Neuronal stem cell (in vitro differentiated cells): ENCODE results near the gene BEX3.

Source experiments
- DNase-seq: peaks from one replicate; pipeline ENCODE4 v3.0.0-alpha.2; 2013; ENCODE audit warnings: low spot score
- H2AFZ ChIP-seq: one replicate; pipeline ENCODE4 v1.6.1; 2013; ENCODE audit warnings: mild to moderate bottlenecking, low read length, inconsistent platforms
- H2AK5ac ChIP-seq: 2 replicates; pipeline ENCODE4 v1.6.1; 2013; ENCODE audit warnings: low read depth, mild to moderate bottlenecking, inconsistent platforms, low read length, moderate library complexity, mixed read lengths
- H2BK120ac ChIP-seq: 2 replicates; pipeline ENCODE4 v1.6.1; 2013; ENCODE audit warnings: low read depth, mild to moderate bottlenecking, inconsistent platforms, low read length, moderate library complexity, mixed read lengths
- H2BK12ac ChIP-seq: one replicate; pipeline ENCODE4 v1.6.1; 2013; ENCODE audit warnings: low read length, inconsistent platforms
- H2BK15ac ChIP-seq: 2 replicates; pipeline ENCODE4 v1.6.1; 2013; ENCODE audit warnings: mild to moderate bottlenecking, low read length, inconsistent platforms, mixed read lengths
- H2BK5ac ChIP-seq: one replicate; pipeline ENCODE4 v1.6.1; 2013; ENCODE audit warnings: inconsistent platforms, mild to moderate bottlenecking, low read length, moderate library complexity
- H3K14ac ChIP-seq: one replicate; pipeline ENCODE4 v1.6.1; 2013; ENCODE audit warnings: low read length, inconsistent platforms
- H3K18ac ChIP-seq: 2 replicates; pipeline ENCODE4 v1.6.1; 2013; ENCODE audit warnings: low read length, inconsistent platforms
- H3K23ac ChIP-seq: 2 replicates; pipeline ENCODE4 v1.6.1; 2013; ENCODE audit warnings: low read depth, mild to moderate bottlenecking, mixed read lengths, low read length, inconsistent platforms; ENCODE audit not compliant: poor library complexity
- H3K27ac ChIP-seq: replicated peaks from 3 replicates; pipeline ENCODE4 v1.5.1; 2013; ENCODE audit warnings: low read length, inconsistent platforms
- H3K27me3 ChIP-seq, 3 experiments: 2 replicates each; pipeline ENCODE4 v1.6.1; 2013; ENCODE audit warnings: low read length in 3 of 3, mild to moderate bottlenecking in 2 of 3, inconsistent platforms in 1 of 3, low read depth in 1 of 3, mixed read lengths in 1 of 3, moderate library complexity in 1 of 3; ENCODE audit not compliant: control insufficient read depth in 3 of 3, insufficient read depth in 3 of 3
- H3K36me3 ChIP-seq, 2 donors: replicated peaks in 1 of 2; 2 replicates each; pipeline ENCODE4 v1.6.1; 2013; ENCODE audit warnings: low read length in 2 of 2; ENCODE audit not compliant: control insufficient read depth in 2 of 2, insufficient read depth in 2 of 2
- H3K4ac ChIP-seq: 2 replicates; pipeline ENCODE4 v1.6.1; 2013; ENCODE audit warnings: inconsistent platforms, mild to moderate bottlenecking, low read length, moderate library complexity
- H3K4me1 ChIP-seq, 2 donors: 1 replicate in 1 of 2; 2 replicates in 1 of 2; pipeline ENCODE4 v1.6.1; 2013; ENCODE audit warnings: low read length in 2 of 2, low read depth in 1 of 2; ENCODE audit not compliant: control insufficient read depth in 2 of 2, insufficient read depth in 1 of 2
- H3K4me2 ChIP-seq: one replicate; pipeline ENCODE4 v1.6.1; 2013; ENCODE audit warnings: mild to moderate bottlenecking, low read length, inconsistent platforms; ENCODE audit not compliant: insufficient read depth, poor library complexity, severe bottlenecking
- H3K4me3 ChIP-seq, 2 donors: 2 replicates each; pipeline ENCODE4 v1.5.1; 2013; ENCODE audit warnings: low read length in 2 of 2, mild to moderate bottlenecking in 2 of 2, inconsistent platforms in 1 of 2, moderate library complexity in 1 of 2
- H3K79me1 ChIP-seq: one replicate; pipeline ENCODE4 v1.6.1; 2013; ENCODE audit warnings: low read depth, mild to moderate bottlenecking, inconsistent platforms, low read length, moderate library complexity
- H3K9ac ChIP-seq: one replicate; pipeline ENCODE4 v1.6.1; 2013; ENCODE audit warnings: mild to moderate bottlenecking, low read depth, low read length, inconsistent platforms; ENCODE audit not compliant: poor library complexity
- H3K9me3 ChIP-seq, 2 donors: replicated peaks in 1 of 2; 2 replicates each; pipeline versions ENCODE3 to v1.6.1; 2013; ENCODE audit warnings: low read length in 2 of 2, mild to moderate bottlenecking in 2 of 2, inconsistent platforms in 1 of 2, low read depth in 1 of 2, mixed read lengths in 1 of 2, moderate library complexity in 1 of 2; ENCODE audit not compliant: control insufficient read depth in 2 of 2, insufficient read depth in 1 of 2
- H4K8ac ChIP-seq: one replicate; pipeline ENCODE4 v1.6.1; 2013; ENCODE audit warnings: low read depth, mild to moderate bottlenecking, inconsistent platforms, low read length, moderate library complexity
- H4K91ac ChIP-seq: one replicate; pipeline ENCODE4 v1.6.1; 2013; ENCODE audit warnings: low read length, low read depth, mild to moderate bottlenecking, inconsistent platforms; ENCODE audit not compliant: poor library complexity
- WGBS, 2 donors: extraction: QIAGEN DNeasy Blood & Tissue Kit; methylation state at CpG; one replicate each; pipeline ENCODE4 v1.1.7; 2013; ENCODE audit warnings: missing lambda C conversion rate in 2 of 2, mixed read lengths in 1 of 2; ENCODE audit not compliant: insufficient read length in 2 of 2, insufficient replicate concordance in 1 of 2; ENCODE audit errors: extremely low coverage in 2 of 2; 5-methylcytosine and 5-hydroxymethylcytosine counted together

BEX3 gene

DNA sequence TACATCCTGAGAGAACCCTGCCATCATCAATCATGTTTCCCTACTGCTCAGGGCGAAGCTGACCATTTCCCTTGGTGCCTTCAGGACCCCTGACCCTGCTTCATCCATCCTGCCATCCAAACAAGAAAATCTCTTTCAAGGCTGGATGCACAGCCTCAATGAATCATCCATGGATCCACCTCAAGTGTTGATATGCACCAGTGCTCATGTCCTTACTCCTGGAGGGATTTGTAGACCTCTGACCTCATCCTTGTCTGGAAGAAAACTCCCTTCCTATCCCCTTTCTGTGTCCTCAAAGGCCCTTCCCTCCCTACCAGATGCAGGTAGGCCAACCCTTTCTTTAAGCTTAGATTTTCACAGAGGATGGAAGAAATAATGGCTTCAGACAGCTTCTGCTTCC is 24.6 kb downstream of the BEX3 start:
- Histone ChIP-seq H4K8ac (no peak overlapping the region), H3K27ac (no peak overlapping the region), H3K27me3 (no peaks in the 10 kb centered on the region), H3K9ac (no peak overlapping the region), H4K91ac (no peak overlapping the region), H3K23ac (no peak overlapping the region), H3K4me3 (no peak overlapping the region), H2BK120ac (no peak overlapping the region), H3K79me1 (no peaks in the 10 kb centered on the region), H3K4me1 (peaks cover 3 to 7% of the 10 kb centered on the region in 2 donors), H3K4me2 (no peak overlapping the region), H2BK12ac (no peak overlapping the region), H3K9me3 (no peaks in the 10 kb centered on the region), H3K36me3 (no peaks in the 10 kb centered on the region), H2BK5ac (no peak overlapping the region), H2AK5ac (no peak overlapping the region), H3K14ac (no peak overlapping the region), H3K18ac (no peak overlapping the region), H2AFZ (no peak overlapping the region), H2BK15ac (no peak overlapping the region), H3K4ac (no peak overlapping the region)
- no CpG with 5 or more reads among the region's 1 CpG for WGBS, 2 donors
- no peak for DNase-seq

DNA sequence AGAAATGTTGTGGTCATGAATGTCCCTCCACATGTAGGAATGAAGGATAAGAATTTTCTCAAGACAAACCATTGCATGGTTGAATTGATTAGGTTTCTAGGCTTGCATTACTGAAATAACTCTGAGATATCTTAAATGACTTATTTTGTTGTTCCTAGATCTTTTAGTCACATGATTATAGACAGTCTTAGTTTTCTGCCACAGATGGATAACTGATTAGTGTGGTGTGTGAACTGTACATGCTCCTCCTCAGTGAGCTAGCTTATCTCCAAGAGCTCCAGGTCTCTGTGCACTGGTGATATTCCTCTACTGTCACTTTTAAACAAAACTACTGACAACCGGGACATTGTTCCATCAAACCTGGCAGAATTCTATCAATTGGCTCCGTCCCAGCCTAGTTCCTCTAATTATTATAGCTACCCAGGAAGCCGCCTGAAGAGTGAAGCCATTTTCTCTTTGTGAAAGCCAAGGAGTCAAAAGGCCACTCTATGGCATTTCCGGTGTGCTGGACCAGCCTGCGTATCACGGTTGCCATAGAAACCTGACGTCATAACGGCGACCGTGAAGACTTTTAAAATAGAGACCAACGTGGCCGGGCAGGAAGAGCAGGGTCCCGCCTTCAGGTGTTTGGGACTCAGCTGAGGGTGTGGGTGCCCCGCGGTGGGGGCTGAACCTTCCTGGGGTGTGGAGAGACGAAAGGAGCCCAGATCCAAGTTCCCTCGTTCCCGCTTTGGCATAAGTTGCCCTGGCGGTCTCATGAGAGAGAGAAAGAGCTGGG is 28.1 kb downstream of the BEX3 start:
- Histone ChIP-seq H2BK15ac (no peak overlapping the region), H2BK120ac (no peak overlapping the region), H3K4me1 (peaks cover 3% of the 10 kb centered on the region in 2 donors), H3K27me3 (no peaks in the 10 kb centered on the region), H4K8ac (no peak overlapping the region), H3K79me1 (no peaks in the 10 kb centered on the region), H3K4me2 (peak overlapping the region; percentile 42), H3K14ac (no peak overlapping the region), H3K4me3 (peak overlapping the region; percentile 53 to 91), H3K18ac (peak overlapping the region; percentile 28), H3K9ac (no peak overlapping the region), H2AFZ (peak overlapping the region; percentile 88), H2BK12ac (no peak overlapping the region), H2AK5ac (no peak overlapping the region), H3K4ac (no peak overlapping the region), H3K9me3 (no peaks in the 10 kb centered on the region), H4K91ac (no peak overlapping the region), H3K27ac (peak overlapping the region; percentile 51), H2BK5ac (no peak overlapping the region), H3K23ac (no peak overlapping the region), H3K36me3 (peaks cover 0 to 9% of the 10 kb centered on the region in 2 donors)
- WGBS, 2 donors = no CpG with 5 or more reads among the region's 19 CpGs
- peak; percentile 59 for DNase-seq

- Histone ChIP-seq H3K23ac (no peak overlapping the region), H3K9me3 (no peaks in the 10 kb centered on the region), H3K4ac (no peak overlapping the region), H2BK120ac (no peak overlapping the region), H3K18ac (no peak overlapping the region), H2BK5ac (no peak overlapping the region), H2BK15ac (no peak overlapping the region), H3K14ac (no peak overlapping the region), H2BK12ac (no peak overlapping the region), H3K4me2 (peak overlapping the region; percentile 42), H4K8ac (no peak overlapping the region), H3K36me3 (peaks cover 0 to 12% of the 10 kb centered on the region in 2 donors), H3K79me1 (no peaks in the 10 kb centered on the region), H3K27me3 (no peaks in the 10 kb centered on the region), H3K9ac (no peak overlapping the region), H3K4me1 (peaks cover 3% of the 10 kb centered on the region in 2 donors), H4K91ac (no peak overlapping the region), H3K27ac (no peak overlapping the region), H2AK5ac (no peak overlapping the region), H3K4me3 (peak overlapping the region; percentile 53 to 91), H2AFZ (peak overlapping the region; percentile 88)
- no peak for DNase-seq
- WGBS, 2 donors = no CpG with 5 or more reads among the region's 7 CpGs
Measured at GRCh38 chrX:103405009-103405333, 28.6 kb downstream of the BEX3 start.

DNA sequence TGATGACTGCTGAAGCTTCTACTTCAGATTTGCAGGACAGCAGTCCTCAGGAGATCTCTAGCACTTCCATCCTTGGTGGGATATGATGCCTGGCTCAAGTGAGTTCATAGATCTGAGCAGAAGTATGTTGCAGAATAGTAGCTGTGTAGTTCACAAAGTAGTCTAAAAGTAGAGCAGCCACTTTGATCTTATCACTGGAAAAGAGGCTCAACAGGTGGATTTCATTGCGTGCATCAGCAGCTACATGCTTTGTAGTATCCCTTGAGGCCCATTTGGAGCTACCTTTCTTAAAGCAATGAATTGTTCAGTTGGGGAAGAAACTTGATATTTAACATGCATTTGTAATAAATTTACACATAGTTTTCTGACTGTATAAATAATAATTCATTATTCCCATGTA is 29.9 kb downstream of the BEX3 start:
- no peak overlapping the region for H2BK12ac ChIP-seq
- peaks cover 0 to 21% of the 10 kb centered on the region in 2 donors for H3K36me3 ChIP-seq
- no peak overlapping the region for H3K4me3 ChIP-seq
- no peak overlapping the region for H2BK15ac ChIP-seq
- no peak overlapping the region for H2AK5ac ChIP-seq
- no peak overlapping the region for H3K18ac ChIP-seq
- no peak overlapping the region for H2AFZ ChIP-seq
- H3K4me1 ChIP-seq = peaks cover 3% of the 10 kb centered on the region in 2 donors
- WGBS, 2 donors = no CpG with 5 or more reads among the region's 1 CpG
- H3K4me2 ChIP-seq = no peak overlapping the region
- H3K79me1 ChIP-seq = no peaks in the 10 kb centered on the region
- no peak overlapping the region for H3K9ac ChIP-seq
- H2BK120ac ChIP-seq = no peak overlapping the region
- H4K91ac ChIP-seq = no peak overlapping the region
- DNase-seq = no peak
- H2BK5ac ChIP-seq = no peak overlapping the region
- H3K14ac ChIP-seq = no peak overlapping the region
- H3K9me3 ChIP-seq = no peaks in the 10 kb centered on the region
- H3K23ac ChIP-seq = no peak overlapping the region
- no peak overlapping the region for H3K27ac ChIP-seq
- H4K8ac ChIP-seq = no peak overlapping the region
- no peak overlapping the region for H3K4ac ChIP-seq
- H3K27me3 ChIP-seq = no peaks in the 10 kb centered on the region
